NCI-H1092 (cell line): Measurements from ENCODE around the gene ENG.
"Not testable (repeated sequence)": the region's sequence is repeated elsewhere in the genome, so short reads cannot be mapped to it uniquely, and the experiment has no call there.

Source experiments
- DNase-seq: peaks from one replicate; lab custom pipeline; 2025; lab: John Stamatoyannopoulos, UW

ENG gene

DNA sequence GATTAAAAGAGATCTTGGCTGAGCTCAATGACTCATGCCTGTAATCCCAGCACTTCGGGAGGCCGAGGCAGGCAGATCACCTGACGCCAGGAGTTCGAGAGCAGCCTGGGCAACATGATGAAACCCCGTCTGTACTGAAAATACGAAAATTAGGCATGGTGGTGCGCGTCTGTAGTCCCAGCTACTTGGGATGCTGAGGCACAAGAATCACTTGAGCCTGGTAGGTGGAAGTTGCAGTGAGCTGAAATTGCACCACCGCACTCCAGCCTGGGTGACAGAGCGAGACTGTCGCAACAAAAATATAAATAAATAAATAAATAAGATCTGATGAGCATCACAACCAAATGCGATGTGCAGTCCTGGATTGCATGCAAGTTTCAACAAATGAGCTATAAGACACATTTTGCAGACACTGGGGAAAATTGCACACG is 8.7 kb upstream of the ENG start:
- DNase-seq, result no peak

DNA sequence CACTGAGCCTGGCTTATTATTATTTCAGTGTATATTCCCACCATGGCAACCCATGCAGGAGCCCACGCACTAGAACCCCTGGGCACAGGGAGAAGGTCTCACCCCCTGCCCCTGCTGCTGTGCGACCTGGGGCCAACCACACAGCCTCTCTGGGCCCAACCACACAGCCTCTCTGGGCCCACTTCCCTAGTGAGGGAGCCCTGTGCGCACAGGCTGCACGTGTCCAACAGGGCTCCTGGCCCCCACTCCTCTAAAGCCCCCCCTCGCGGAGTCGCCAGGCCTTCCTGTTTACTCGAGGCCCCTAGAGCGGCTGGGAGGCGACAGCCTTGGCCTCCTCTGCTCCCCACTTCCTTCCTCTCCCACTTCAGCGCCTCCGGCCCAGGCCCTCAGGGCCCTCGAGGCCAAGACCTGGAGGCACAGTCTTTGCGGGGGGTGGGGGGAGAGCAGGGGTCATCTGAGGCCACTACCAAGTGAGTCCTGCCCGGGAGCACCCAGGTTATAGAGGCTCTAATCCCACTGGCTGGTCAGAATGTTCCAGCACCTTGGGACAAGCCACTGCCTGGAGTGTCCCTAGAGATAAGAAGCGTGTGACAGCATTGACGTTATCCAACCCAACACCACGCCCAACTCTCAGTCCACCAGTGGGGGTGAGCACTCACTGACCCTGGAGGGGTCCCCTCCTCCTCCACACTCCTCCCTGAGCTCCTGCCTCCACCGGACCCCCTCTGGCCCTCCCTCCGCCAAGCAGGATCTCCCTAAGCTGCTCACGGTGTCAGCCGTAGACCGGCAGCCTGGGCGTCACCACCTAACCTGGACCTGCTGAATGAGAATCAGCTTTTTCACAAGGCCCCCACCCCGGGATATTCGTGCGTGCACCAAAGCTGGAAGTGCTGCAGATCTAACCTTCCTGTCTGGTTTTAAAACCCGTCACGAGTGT is 7.9 kb upstream of the ENG start:
- DNase-seq, result no peak

DNA sequence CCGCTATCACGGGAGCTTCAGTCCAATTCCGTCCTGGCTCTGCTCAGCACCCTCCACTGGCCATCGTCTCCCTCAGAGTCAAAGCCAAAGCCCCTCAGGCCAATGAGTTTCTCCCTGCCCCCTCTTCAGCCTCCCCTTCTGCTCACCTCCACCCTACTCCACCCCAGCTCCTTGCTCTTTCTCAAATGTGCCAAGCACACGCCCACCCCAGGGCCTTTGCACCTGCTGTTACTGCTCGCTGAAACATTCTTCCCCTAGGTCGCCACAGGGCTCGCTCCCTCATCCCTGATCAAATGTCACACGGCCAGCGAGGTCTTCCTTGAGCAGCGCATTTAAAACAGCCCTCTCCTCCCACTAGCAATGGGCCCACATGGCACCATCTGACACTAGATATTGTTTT is 6.3 kb upstream of the ENG start:
- no peak for DNase-seq

DNA sequence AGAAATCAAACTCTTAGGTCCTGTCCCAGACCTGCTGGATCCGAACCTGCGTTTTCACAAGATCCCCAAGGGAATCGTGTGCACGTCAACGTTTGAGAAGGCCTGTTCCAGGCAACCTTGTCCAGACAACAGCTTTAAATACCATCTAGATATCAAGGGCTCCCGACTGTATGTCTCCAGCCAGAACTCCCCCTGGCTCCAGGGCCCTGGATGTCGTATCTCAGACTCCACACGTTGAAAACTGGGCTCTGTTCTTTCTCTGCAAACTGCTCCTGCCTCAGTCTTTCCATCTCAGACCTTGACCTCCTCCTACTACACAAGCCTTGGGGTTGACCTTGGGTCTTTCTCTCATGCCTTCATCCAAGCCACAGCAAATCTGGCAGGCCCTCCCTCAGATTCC is 5.8 kb upstream of the ENG start:
- DNase-seq, result no peak

DNA sequence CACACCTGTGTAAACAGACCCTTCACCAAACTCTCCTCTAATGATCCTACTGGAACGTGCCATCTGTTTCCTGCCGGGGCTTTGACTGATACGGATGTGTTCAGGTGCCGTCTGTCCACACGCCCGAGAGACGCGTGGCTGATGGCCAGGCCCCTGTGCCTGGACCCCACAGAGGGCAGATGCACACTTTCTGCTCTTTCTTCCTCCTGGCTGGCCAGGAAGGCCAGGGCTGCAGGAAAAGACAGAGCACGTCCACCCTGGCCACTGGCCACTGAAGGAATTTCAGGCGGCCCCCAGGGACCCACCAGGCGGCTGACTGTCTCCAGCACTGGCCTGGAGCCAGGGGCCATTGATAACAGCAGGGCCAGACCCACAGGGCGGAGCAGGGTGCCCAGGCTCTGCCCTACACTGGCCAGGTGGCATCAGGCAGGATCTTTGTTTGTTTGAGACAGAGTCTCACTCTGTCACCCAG is 3.6 kb upstream of the ENG start:
- peak; percentile 71 for DNase-seq

DNA sequence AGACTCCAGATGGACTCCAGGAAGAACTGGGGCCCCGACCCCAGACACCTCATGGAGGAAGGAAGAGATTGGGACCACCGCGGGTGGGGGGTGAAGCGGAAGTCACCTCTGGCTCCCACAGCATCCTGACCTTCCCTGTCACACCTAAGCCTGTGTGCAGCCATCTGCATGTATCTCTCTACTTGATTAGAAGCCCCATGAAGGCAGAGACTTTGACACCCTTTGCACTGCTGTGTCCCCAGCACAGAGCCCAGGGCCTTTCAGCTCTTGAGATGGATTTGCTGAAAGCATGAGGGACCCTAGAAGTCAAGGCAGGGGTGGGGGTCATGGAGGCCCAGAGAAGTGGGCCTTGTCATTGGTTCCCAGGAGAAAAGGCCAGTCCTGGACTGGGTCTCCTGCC is 2.8 kb upstream of the ENG start:
- no peak for DNase-seq

DNA sequence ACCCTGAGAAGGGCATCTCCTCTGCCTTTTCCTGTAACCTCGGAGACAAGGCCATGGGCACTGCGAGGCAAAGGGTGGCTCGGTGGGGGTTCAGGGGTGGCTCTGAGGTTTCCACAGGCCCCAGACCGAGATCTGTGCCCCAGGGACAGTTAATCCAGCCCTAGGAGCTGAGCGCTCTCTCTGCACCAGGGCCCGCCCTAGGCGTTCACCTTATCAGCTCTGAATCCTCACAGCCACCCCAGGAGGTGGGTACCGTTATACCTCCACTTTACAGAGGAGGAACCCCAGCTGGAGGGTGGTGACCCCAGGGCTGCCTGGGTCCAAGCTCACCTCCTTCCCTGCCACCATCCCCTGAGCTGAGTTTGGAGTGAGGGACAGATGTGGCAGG is 2.3 kb upstream of the ENG start:
- DNase-seq, result no peak

DNA sequence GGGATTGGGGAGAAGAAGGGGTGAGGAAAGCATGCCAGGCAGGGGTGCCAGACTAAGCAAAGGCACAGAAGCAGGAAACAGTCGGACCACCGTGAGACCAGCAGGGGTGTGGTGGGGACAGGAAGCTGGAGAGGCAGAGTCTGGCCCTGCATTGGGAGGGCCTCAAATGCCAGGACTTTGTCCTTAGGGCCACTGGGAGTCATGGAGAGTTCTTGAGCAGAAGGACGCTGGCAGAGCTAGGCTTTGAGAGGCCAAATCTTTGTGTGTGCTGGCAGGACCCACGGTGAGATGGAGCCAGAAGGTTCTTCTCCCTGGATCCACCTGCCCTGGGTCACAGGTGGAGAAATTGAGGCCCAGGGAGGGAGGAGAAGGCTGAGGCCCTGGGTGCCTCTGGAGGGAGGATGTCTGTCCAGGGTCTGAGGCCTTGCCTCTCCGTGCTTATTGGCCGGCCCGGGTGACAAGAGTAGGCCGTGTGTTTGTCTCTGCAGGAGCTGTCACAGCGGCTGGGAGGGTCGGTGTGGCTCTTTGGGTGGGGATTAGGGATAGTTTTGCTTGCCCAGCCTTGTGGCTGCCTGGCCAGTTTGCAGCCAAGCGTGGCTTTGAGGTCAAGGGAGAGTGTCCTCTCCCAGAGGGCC is 1.8 kb upstream of the ENG start:
- DNase-seq, result no peak

DNA sequence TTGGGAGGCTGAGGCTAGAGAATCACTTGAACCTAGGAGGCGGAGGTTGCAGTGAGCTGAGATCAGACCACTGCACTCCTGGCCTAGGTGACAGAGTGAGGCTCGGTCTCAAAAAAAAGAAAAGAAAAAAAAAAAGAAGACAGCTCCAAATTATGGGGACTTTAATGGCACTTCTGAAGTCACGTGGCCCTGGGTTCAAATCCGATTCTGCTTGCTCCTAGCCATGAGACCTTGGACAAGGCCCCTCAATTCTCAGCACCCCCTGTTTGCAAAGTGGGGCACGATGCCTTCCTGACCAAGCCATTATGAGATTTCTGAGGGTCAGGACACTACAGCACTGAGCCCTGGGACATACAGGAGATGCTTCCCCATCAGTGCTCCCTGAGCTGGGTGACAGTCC is 1.1 kb upstream of the ENG start:
- no peak for DNase-seq

DNA sequence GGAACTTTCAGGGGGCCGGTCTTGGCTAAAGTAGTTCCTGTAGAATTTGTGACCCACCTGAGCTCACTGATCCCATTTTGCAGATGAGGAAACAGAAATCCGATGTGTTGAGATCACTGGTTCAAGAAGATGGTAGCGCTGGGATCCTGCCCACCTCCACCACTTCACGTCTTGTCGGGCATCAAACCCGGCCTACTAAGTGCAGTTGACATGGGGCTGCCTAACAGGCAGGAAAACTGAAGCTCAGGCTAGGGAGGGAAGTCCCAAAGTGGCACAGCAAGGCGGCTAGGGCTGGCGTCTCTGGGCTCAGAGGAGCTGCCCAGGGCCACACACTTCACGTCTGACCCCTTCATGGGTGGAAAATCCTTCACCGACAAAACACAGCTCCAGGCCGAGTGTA is 502 bp upstream of the ENG start:
- DNase-seq, result no peak

DNA sequence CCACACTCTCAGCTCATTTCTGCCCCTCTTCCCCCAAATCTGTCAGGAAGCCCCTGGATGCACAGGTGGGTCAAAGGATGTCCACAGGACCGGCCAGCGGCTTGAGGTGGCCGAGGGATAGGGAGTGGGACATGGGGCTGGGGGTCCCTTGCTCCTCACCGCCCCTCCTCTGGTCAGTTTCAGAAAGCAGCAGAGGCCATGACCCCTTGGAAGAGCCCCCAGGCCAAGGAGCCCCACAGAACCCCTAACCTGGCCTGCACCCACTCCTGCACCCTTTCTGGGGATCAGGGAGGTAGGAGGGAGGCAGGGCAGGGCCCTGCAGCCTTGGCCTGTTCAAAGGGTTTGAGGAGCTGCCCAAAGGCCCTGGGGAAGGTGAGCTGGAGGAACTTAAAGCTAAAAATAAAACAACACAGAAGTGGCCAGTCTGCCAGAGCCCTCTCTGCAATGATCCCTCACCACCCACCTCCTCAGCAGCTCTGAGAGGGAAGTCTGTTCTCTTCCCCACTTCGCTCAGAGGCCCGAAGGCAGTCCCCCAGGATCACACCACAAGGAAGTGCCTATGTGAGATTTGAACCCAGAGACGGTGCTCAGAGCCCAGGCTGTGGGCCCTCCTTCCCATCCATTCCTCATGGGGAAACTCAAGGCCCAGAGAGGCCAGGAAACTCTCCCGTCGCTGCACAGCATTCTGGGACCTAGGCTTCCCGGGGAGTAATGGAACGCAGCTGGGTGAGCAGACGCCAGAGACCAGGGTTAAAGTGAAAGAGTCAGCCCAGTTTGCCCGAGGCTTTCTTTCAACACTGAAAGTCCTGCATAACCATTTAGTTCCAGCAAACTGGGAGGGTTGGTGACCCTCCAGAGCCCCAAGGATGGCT is 910 bp downstream of the ENG start:
- no peak for DNase-seq

DNA sequence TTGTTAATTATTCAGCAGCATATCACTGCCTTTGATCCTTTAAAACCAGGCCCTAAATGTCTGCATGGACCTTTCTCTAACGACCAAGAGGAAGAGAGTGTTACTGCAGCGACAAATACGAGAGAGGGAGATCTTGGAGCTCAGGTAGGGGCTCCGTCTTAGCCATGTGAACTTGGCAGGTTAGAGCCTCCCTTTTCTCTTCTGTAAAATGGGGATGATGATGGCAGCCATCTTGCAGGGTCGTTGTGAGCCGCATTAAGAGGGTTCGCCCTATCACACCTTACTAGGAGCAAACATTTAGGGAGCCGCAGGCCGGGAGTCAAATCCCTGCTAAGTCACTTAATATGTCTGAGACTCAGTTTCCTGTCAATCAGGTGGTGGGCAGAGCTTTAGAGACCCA is 1.6 kb downstream of the ENG start:
- DNase-seq, result no peak

DNA sequence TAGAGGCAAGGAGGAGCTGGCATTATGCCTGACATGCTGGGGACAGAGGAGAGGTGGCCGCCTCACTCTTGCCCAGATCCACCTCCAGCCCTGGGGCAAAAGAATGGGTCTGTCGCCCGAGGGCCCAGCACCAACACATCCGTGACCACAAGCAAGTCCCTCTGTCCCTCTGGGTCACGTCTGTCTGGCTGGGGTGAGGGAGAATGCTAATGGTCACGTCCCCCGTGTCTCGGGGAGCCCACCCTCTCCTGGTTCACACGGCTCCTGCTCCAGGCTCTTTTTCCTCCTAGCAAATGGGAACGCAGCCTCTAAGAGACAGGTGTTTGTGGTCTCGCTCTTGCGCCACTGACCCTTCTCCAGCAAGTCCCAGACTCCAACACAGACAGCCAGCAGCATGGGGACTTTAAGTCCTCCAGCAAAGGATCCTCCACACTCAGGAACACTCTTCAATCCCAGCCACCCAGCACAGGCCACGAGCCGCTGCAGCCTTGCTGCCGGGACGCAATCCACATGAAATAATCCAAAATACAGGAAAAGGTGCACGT is 4.1 kb downstream of the ENG start:
- DNase-seq, result no peak

DNA sequence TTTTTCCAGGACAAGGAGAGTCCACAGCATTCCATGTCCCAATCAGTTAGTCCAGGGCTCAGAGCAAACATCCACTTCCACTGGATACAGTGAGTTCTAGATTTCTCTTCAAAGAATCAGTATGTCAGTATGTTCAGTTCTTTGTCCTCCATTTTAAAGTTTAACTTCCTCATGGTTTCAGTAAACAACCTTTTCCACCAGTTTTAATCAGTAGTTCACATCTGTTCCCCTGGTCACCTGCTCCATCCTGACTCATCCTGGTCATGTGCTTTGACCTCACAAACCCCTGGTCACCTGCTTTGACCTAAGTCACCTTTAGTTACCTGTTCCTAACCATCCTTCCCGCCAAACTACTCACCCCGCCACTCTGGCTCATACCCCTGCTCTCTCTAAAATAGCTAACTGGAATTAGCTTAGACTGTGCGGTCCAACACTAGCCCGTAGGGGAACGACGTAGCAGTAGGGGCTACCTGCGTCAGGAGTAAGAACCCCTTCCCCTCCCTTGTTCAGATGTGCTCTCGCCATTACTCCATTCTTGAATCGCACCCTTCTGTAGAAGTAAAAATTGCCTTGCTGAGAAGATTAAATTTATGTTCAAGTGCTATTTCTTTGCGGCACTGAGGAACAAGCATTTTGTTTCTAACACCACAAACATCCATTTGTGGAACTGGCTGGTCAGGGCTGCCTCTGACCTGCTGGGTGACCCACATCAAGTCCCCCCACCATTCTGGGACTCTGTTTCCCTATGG is 5.5 kb downstream of the ENG start:
- no peak for DNase-seq

DNA sequence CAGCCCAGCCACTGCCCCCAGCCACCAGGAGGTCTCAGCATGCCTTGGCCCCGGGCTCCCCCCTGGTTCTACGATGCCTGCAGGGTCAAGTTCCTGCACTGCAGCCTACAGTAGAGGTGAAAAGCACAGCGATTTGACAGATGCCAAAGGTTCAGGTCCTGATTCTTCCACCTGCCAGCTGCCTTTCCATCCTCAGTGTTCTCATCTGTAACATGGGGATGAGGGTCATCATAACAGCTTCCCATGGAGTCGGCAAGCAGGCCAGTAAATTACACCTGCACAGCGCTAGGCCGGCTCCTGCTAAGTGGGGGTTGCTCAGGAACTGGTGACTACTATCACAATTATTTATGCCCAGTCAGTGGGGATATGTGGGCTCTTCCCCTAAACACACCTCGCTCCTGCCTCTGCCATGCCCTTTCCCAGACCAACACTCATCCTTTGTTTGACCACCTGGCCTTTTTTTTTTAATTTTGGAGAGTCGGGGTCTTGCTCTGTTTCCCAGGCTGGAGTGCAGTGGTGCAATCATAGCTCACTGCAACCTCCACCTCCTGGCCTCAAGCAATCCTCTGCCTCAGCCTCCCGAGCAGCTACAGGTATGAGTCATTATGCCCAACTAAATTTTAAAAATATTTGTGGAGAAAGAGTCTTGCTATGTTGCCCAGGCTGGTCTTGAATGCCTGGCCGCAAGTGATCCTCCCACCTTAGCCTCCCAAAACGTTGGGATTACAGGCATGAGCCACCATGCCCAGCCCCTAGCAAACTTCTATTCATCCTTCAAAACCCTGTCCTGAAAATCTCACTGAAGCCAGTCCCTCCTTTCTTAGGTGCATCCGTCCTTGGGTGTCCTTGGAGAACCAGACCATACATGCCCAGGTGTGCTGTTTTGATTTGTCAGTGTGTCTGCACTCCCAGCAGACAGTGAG is 6.4 kb downstream of the ENG start:
- DNase-seq, result no peak

DNA sequence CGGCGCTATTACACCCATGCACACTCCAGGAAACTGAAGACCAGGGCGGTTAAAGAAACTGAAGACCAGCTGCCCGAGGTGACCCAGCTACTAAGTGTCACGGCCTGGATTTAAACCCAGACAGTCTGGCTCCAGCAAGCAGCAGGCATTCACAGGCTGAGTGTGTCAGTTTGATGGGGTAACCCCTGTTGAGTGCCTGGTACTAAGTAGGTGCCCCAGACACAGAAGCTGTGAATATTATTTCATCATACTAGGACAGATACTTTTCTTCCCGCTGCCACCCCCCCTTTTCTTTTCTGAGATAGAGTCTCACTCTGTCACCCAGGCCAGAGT is 7.3 kb downstream of the ENG start:
- no peak for DNase-seq

DNA sequence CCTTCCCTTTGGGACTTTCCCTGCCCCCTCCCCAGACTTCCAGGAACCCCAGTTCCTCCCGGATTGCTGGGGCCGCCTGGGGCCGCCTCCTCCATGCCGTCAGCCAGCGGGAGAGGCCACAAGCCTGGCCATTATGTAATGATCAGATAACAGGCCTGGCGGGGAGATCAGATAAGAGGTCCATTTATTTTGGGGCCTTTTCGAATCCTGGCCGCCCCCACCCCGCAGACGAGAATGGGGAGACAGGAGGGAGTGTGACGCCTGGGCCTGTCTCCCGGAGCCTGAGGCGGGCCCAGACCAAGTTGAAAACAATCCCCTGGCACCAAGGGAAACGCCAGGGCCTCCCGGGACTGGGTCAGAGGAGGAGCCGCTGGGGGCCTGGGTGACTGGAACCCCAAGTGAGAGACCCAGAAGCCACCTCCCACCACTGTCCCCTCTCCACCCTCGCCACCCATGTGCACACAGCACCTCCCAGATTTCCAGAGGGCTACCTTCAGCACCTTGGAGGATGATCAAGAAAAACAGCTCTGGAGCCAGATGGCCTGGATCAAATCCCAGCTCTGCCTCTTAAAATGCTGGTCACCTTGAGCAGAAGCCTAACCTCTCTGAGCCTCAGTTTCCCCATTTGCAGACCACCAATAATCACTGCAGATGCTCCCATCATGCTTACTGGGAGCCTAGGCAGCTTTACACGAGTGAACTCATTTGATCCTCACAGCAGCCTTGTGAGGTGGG is 7.8 kb downstream of the ENG start:
- no peak for DNase-seq

DNA sequence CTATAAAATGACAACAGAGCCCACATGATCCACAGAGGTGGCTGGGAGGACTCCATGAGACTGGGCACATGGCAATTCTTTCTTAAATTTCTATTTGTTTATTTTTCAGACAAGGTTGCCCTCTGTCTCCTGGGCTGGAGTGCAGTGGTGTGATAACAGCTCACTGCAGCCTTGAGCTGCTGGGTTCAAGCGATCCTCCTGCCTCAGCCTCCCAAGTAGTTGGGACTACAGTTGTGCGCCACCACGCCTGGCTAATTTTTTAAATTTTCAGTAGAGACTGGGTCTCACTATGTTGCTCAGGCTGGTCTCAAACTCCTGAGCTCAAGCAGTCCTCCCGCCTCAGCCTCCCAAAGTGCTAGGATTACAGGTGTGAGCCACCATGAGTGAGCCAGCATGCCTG is 8.8 kb downstream of the ENG start:
- not testable (repeated sequence) for DNase-seq

DNA sequence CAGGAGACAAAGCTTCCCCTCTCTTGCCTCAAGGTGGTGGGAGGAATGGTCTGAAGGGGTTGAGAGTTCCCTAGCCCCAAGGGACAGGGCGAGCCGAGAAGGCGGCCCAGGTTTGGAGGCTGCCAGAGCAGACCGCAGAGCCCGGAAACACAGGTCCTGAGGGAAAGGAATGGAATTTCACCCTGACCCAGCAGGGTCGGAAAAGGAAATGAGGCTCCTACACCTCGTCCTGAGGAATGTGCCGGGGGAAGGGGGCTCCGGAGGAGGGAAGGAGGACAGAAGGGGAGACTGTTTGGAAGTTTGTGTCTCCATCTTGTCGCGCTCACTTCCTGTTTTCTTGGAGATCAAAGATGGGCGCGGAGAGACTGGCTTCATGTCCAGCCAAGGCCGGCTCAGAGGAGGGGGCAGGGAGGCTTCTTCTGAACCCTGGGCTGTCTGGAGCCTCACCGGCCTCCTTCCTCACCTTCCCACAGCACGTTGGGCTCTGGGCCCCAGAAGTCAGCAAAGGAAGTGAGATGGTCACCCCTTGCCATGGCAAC is 9.6 kb downstream of the ENG start:
- DNase-seq, result no peak
